GM18502 (cell line): ENCODE data around the gene BGLAP.

Source experiments
- ATAC-seq: cut with Tn5 transposase; IDR thresholded peaks from one replicate; pipeline ENCODE4 v1.9.1; 2021; ENCODE audit warnings: mild to moderate bottlenecking; ENCODE audit not compliant: unreplicated experiment, poor library complexity

Gene BGLAP

DNA sequence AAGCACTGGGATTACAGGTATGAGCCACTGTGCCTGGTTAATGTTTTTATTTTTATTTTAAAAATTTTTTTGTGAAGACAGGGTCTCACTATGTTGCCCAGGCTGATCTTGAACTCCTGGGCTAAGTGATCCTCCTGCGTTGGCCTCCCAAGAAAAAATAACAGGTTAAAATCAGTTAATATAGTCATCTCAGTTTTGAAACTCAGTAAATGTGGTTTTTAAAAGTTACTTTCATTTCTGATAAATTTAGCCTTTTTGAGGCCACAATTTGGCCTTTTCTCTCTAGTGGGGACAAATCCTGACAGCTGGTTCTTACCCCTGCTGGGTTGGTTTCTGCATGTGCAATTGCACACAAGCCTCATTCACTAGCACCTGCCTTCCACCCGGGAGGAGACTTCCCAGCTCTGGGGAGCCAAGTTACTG is 15.9 kb upstream of the BGLAP start:
- peak; percentile 69 for ATAC-seq

- no peak for ATAC-seq
Measured at GRCh38 chr1:156226782-156227181, 15.2 kb upstream of the BGLAP start.

DNA sequence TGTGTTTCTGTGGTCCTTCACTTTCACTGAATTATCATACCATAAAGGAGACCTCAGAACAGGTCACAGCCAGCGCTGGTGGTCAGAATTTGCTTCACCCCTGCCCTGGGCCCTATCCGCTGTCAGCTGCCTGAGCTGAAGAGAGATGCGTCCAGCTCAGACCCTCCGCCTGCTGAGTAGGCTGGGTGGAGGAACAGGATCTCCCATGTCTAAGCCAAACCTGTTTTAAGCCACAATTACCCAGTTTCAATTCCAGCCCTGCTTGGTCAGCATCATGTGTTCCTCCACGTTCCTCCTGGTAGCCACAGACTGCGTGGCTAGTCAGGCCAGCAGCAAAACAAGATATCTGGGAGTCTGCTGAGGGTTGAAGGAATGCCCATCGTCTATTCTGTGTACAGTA is 13.5 kb upstream of the BGLAP start:
- no peak for ATAC-seq

DNA sequence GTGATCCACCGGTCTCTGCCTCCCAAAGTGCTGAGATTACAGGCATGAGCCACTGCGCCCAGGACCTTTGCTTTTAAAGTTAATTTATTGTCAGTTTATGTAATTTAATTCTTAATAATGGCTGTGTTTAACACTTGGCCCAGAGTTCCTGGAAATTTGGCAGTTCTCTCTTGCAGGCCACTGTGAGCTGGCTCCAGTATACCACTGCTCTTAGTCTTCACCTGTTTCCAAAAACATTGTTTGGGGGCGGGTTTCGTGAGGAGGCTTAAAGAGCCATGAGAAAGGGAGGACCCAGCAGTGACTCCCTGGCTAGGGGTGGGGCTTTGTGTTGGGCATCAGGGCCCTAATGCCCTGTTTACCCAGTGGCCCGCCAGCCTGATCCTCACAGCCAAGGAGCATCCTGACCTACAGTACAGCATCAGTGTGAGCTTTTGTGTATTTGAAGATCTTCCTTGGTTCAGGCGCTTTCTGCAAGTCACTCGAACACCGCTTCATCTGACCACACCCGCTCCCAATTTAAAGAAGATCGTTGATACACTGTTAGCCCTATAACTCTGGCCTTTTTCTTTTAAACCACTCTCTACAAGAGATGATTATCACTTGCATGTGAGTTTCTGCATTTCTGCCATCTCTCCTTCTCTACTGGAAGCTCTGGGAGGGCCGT is 12.0 kb upstream of the BGLAP start:
- ATAC-seq, result no peak

DNA sequence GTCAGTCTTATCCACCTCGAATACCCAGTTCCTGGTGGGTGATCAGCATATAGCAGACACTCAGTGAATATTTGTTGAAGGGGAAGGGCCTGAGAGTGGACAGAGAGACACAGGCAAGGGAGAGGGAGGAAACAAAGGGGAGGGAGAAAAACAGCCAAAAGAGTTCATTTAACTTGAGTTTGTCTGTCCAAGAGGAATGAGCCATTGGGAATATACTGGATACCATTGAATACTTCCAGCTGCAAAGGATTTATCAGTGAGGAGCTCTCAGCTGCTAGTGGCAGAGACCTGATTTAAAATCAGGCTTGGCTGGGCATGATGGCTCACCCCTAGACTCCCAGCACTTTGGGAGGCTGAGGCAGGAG is 11.5 kb upstream of the BGLAP start:
- no peak for ATAC-seq

DNA sequence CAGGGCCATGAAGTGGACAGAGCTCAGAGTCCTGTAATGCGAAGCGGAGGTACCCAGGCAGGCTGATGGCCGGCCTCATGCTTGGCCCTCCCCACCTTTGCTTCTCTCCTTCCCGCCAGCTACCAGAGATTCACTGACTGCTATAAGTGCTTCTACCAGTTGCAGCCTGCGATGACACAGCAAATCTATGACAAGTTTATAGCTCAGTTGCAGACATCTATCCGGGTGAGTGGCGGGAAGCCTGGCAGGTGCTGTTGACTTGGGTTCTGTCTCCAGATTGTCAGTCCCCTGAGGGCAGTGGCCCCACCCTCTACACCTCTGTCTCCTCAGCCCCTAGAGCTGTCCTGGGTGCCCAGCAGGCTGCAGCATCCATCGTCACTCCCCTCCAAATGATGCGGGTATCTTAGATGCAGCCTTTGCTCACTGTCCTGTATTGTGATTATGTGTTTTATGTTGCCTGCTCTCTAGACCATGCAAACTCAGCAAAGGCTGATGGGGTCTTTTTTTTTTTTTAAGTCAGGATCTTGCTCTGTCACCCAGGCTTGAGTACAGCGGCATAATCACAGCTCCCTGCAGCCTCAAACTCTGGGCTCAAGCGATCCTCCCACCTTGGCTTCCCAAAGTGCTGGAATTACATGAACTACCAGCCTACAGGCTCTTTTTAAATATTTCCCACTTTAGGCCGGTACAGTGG is 9.6 kb upstream of the BGLAP start:
- no peak for ATAC-seq

DNA sequence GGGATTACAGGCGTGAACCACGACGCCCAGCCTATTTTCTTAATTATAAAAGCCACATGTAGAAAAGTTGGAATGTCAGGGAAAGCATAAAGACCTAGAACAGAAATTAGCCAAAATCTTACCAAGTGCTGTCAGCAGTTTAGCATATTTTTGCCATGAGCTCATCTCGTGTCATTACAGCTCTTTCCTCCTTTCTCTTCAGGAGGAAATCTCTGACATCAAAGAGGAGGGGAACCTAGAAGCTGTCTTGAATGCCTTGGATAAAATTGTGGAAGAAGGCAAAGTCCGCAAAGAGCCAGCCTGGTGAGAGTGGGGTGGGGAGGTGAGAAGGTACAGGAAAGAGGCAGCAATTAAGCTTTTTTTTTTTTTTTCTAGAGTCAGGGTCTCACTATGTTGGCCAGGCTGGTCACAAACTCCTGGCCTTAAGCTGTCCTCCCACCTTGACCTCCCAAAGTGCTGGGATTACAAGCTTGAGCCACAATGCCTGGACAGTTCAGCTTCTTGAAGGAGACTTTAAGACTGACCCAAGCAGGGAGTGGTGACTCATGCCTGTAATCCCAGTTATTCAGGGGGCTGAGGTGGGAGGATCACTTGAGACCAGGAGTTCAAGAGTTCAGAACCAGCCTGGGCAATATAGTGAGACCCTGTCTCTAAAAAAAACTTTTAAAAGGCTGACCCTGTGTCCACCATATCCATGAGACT is 8.4 kb upstream of the BGLAP start:
- ATAC-seq, result no peak

- no peak for ATAC-seq
Measured at GRCh38 chr1:156236164-156236563, 5.8 kb upstream of the BGLAP start.

- no peak for ATAC-seq
Measured at GRCh38 chr1:156238248-156238647, 3.7 kb upstream of the BGLAP start.

GRCh38 chr1:156241311-156241811 is 623 bp upstream of the BGLAP start:
- no peak for ATAC-seq

- ATAC-seq, result no peak
Measured at GRCh38 chr1:156242738-156243137, 754 bp downstream of the BGLAP start.

GRCh38 chr1:156244126-156244525 is 2.1 kb downstream of the BGLAP start:
- ATAC-seq, result no peak

DNA sequence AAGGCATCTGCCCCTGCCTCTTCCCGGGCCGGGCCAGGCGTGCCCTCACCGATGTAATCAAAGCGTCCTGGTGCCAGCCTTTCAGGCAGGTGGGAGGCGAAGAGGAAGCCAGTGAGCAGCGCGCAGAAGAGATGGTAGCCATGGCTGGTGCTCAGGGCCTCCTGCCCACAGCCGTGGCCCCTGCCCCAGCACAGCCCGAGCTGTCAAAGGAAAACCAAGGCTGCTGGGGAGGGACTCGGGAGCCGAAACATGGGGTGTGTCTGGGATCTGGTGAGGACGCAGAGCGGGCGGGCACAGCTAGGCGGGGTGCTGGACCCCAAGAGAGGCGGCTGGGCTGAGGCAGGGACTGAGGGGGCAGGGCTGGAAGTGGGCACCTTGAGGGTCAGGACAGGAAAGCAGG is 2.7 kb downstream of the BGLAP start:
- no peak for ATAC-seq

GRCh38 chr1:156245451-156246232 is 3.7 kb downstream of the BGLAP start:
- ATAC-seq, result no peak

DNA sequence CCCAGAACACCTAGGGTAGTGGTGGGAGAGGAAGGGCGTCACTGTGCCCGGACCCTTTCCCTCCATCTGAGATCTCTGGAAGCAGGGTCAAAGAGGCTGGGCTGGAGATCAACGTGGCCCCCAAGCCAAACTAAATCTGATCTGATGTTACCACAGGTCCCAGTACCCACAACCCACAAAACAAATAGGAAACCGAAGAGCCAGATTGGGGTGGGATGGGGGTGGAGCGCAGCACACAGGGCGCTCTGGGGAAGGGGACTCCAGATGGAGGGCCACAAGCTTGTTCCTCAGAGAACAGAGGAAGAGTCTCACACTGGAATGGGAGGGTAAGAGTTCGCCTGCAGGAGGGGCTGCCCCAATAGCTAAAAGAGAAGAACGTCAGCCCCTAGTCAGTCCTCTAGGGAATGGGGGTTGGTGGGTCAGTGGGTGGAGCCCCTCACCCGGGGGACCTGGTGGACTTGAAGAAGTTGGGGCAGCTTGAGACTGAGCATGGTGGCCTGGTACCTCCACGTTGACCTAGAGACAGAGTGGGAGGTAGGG is 4.3 kb downstream of the BGLAP start:
- ATAC-seq, result no peak

- no peak for ATAC-seq
Measured at GRCh38 chr1:156246781-156247459, 4.9 kb downstream of the BGLAP start.

- ATAC-seq, result no peak
Measured at GRCh38 chr1:156247460-156248322, 5.7 kb downstream of the BGLAP start, which contains the start of gene PAQR6. PAQR6 (minus strand) TSS chr1:156248056; CDS start chr1:156246731, 1,325 bp downstream.

GRCh38 chr1:156248323-156248683 is 6.3 kb downstream of the BGLAP start:
- no peak for ATAC-seq

- ATAC-seq, result no peak
Measured at GRCh38 chr1:156249593-156249992, 7.6 kb downstream of the BGLAP start.
